HT-29 (cell line): Measurements from ENCODE around the gene CSMD2. TPM values are rescaled to one million over a fixed set of nuclear protein-coding genes. Genes with fewer than 3 reads are reported as not detected.
A peak's percentile ranks its signal among the peaks of the same experiment; 100 is the strongest.
"Not testable (repeated sequence)": the region's sequence is repeated elsewhere in the genome, so short reads cannot be mapped to it uniquely, and the experiment has no call there.

Source experiments
- DNase-seq: peaks from one replicate; pipeline ENCODE4 v3.0.0-alpha.2; 2015; ENCODE audit warnings: low spot score
- total RNA-seq: library from RNA; depleted of rRNA; stranded (reverse); fragments of >200 nt; shearing (Covaris generic); gene quantifications from 2 replicates; pipeline ENCODE4 v1.2.3, GENCODE V29; 2014

Gene CSMD2
- total RNA-seq, 1 experiment from 2014 or later, result not detected

DNA sequence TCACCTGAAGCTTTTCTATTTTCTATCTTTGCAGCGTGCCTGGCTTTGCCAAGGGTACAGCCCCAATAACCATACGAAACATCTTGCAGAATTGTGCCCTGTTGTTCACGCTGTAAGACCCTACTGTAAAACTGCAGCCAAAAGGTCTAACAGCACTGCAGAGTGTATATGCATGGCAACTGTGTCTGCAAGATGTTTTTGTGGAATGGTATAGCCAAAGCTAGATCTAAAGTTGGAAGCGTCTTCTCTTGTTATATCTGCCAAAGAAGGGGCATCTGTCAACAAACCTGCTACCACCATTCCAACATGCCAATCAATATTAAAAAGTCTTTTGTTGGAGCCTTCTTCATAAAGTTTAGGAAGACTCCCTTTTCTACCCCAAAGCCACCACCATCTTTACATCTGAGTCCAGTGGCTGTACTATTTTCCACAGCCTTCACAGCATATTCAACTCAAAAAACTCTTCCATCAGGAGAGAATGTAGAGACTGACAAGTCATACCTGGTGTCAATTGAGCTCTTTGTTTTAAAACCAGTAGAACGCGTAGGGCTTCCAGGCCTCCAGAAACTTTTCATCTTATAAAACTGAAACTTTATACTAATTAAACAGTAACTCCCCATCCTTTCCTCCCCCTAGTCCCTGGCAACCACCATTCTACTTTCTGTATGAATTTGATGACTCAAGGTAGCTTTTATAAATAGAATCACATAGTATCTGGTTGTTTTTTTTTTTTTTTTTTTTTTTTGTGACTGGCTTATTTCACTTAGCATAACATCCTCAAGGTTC lies 652.6 kb downstream of the CSMD2 start:
- no peak for DNase-seq

DNA sequence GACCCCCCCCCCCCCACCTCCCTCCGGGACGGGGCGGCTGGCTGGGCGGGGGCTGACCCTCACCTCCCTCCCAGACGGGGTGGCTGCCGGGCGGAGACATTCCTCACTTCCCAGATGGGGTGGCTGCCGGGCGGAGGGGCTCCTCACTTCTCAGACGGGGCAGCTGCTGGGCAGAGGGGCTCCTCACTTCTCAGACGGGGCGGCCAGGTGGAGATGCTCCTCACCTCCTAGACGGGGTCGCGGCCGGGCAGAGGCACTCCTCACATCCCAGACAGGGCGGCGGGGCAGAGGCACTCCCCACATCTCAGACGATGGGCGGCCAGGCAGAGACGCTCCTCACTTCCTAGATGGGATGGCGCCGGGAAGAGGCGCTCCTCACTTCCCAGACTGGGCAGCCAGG lies 655.8 kb downstream of the CSMD2 start:
- not testable (repeated sequence) for DNase-seq

DNA sequence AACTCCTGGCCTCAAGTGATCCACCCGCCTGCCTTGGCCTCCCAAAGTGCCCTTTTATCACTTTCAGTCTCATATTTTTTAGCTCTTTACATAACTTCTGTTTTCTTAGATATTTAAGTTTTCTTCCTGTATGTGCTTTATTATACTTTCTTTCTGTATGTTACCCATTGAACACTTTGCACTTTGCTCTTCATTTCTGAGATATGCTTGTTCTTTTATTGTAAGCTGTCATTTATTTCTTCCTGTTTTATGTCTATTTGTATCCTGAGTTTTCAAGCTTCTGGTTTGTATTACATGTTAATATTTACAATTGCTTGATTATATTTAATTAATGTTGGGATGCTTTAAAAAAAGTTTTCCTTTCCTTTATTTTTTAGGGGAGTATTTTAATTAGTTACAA lies 656.9 kb downstream of the CSMD2 start:
- no peak for DNase-seq

DNA sequence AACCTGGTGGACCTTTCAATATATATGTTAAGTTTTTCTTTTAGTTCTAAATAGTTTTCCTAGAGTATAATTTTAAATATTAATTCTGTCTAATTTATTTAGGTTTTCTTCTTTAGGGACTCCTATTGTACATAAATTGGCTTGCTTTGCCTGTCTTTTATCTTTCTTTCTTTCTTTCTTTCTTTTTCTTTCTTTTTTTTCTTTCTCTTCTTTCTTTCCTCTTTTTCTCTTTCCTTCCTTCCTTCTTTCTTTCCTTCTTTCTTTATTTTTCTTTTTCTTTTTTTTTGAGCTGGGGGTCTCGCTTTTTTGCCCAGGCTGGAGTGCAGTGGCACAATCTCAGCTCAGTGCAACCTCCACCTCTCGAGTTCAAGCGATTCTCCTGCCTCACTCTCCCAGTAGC lies 657.4 kb downstream of the CSMD2 start:
- no peak for DNase-seq

DNA sequence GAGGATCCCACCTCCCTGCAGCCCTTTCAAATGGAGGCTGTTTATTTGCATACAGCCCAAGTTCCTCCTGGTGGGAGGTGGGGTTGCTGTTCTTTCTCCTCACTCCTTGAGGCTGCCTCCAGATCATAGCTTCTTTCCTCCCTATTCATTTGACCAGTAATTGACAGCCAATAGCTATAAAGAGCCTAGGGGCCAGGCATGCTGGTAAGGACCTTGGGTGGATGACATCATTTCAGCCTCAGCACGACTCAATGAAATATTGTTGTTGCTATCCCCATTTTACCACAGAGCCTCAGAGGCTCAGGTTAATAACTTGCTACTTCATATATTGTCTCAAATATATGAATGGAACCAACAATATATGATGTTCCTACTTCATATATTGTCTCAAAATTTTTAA lies 661.5 kb downstream of the CSMD2 start:
- DNase-seq, result no peak

DNA sequence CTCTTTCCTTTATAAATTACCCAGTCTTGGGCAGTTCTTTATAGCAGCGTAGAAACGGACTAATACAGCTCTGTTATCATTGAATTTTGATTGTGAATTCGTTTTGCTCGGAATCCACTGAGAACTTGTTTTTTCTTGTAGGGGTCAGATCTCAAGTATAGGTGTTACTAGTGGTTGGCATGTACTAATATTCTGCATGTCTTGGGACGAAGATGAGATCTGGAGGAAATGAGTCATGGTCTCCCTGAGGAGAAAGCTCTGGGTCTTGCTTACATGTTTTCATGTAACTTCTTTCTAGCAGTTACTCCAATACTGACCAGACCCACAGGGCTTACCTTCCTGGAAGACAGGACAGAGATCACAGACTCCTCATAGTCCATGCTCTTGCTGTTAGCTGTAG lies 662.3 kb downstream of the CSMD2 start:
- DNase-seq, result no peak

DNA sequence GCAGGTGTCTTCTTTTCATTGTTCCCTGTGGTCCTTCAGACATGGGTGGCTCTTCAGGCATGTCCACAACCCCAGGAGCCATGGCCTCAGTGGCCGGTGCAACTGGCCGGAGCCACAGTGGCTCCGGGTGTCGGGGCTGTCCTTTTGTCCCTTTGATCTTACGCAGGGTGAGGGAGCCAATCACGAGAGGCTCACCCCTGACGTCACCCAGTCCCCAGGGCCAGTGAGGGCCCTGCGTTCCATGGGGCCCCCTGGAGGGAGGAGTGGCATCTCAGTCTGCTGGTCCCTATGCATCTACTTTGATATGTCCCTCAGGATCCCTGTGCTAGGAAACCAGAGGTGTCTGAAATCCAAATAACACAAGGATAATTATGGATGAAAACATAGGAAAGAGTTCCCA lies 663.3 kb downstream of the CSMD2 start:
- DNase-seq, result no peak

DNA sequence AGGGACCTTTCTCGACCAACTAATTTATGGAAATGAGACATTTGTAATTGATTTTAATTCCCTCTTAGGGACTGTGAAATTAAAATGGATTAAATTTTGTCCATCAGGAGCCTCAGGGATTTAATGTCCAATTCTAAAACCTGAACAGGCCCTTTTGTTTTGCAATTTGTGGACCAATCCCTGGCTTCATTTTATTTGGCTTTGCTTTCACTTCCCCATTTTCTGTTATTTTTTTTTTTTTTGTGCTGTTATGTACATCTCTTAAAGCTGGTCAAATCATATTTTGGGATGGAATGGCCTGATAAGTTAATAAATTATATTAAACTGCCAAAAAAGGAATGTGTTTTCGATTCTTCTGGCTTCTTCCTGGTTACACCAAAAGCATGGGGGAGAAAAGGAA lies 663.7 kb downstream of the CSMD2 start:
- DNase-seq, result no peak

DNA sequence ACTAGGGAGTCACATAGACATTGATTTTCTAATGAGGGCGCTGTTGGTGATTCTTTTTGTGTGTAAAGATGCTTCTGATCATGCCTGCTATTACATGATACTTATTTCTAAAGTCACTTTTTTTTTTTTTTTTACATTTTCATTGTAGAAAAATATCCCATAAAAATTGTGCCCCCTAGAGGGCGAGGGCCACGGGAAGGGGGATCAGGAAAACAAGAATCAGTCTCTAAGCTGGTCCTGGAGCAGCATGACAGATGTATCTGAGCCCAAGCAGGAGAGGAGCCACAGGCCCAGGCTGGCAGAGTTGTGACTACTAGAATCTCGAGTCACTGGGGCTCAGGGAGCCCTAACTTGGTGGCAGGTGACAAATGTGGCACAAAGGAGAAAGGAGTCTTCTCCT lies 664.5 kb downstream of the CSMD2 start:
- peak; percentile 12 for DNase-seq

DNA sequence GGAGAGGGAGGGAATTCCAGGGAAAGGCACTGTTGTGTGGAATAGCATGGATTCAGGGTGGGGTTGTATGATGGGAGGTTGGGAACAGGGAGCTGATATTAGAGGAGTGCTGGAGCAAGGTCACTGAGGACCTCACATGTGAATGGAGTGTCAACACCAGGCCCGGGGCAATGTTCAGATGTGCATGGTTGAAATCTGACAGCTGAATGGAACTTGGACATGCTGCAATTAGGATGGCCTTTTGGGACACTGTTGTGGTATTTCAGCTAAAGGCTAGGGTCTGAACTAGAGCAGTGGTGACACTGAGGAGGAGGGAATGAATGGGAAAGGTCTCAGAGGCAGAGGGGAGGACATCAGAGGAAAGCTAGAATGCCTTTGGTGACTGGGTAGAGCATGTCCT lies 667.6 kb downstream of the CSMD2 start:
- DNase-seq, result no peak

DNA sequence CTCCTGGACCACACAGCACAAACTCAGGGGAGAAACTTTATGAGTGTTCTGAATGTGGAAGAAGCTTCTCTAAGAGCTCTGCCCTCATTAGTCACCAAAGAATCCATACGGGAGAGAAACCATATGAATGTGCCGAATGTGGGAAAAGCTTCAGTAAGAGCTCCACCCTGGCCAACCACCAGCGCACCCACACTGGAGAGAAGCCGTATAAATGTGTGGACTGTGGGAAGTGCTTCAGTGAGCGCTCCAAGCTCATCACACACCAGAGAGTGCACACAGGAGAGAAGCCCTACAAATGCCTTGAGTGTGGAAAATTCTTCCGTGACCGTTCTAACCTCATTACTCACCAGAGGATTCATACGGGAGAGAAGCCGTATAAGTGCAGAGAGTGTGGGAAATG lies 670.1 kb downstream of the CSMD2 start:
- DNase-seq, result no peak

DNA sequence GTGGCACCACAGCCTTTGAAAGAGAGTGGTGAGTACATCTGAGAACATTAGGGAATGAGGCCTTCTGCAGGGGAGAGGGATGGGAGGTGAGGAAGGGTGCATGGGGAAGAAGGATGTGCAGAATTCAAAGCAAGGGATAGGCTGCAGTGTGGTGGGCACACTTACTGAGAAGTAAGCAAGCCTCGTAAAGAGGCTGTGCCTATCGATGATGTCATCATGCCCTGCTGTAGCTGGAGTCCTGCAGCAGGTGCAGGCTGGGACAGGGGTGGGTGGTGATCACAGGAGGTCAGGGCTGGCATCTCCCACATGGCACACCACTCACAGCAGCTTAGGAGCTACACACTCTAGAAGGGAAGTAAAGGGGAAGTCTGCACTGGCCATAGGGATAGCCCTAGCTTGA lies 676.4 kb downstream of the CSMD2 start:
- no peak for DNase-seq

DNA sequence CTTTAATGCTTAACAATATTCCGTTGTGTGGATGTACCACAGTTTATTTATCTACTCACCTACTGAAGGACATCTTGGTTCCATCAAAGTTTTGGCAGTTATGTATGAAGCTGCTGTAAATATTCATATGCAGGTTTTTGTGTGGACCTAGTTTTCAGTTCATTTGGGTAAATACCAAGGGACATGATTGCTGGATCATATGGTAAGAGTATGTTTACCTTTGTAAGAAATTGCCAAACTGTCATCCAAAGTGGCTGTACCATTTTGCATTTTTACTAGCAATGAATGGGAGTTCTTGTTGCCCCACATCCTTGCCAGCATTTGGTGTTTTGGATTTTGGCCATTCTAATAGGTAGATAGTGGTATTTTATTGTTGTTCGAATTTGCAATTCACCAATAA lies 682.6 kb downstream of the CSMD2 start:
- no peak for DNase-seq

DNA sequence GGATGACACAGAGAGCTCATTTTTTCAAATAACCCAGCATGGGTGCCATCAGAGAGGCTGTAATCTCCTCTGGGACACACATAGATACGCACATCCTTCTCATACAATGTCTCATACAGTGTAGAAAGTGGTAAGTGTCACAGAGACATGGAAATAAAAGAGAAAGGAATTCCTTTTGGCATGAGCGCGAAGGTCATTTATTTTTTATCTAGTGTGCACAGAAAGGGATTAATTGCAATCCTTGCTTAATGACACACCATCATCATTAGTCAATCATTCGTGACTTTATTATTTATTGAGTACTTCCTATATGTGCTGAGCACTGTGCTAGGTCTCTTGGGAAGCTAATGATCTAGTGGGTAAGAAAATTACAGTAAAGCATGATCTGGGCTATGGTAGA lies 687.6 kb downstream of the CSMD2 start:
- no peak for DNase-seq

DNA sequence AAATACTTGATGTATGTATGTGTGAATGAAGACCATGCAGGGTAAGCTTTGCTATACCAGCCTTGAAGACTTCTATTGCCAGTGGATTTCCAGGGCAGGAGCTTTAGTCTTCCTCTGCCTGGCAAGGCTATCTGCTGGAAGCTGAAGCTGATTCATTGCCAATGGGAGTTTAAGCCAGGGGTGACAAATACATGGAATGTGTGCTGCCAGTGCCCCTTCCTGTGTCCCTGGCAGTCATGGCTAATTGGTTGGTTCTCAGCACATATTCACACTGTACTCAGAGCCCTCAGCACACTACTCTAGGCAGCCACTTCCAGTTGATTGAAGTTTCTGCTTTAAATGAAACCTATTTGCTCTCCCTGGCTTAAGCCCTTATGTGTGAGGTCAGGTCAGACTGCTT lies 691.1 kb downstream of the CSMD2 start:
- no peak for DNase-seq

DNA sequence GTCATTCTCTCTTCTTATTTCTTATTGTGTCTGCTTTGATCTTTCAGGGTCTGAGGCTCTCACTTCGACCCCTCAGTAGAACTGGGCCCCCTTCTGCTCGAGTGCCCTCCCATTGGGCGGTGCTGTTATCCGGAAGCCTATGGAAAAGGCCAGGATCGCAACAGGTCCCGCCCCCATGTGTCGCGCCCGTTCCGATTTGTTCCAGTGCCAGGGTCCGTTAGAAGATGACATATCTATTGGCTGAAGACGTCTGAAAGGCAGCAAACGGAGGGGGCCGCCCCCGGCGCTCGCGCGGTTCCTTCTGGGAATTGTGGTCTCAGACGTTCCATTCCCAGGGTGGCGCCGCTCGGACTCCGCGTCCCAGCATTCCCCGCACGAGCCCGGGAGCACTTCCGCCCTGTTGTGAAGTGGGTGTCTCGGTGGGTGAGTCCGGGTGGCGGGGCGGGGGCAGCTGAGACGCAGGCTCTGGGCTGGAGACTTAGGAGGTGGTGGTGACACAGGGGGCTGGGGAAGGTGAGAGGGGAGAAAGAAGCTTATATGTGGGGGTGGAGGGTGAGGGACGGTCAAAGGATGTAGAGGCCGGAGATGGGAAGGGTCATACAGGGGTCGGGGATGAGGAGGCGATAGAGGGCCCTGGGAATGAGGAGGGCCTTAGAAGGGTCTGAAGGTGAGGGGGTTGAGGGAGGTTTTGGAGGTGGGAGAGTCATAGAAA lies 692.6 kb downstream of the CSMD2 start, which contains the start of gene ZSCAN20:
Gene ZSCAN20 (plus strand): TSS at position 377 of the 712 bp plus-strand sequence. CDS start 6,644 bp downstream, outside the sequence.
- peak; percentile 95 for DNase-seq

DNA sequence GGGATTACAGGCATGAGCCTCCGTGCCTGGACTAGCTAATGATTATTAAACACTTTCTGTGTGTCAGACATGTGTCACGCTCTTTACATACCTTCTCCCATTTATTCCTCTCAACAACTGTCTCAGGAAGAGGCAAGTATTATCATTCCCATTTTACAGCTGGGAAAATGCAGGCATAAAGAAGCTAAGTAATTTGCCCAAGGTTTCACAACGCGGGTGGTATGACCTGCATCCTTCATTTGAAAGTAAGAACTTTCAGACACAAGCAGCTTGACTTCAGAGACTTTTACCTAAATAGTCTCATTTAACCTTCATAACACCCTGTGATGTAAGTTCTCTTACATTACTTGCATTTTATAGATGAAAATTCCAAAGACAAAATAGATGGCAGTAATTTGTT lies 693.6 kb downstream of the CSMD2 start:
- DNase-seq, result no peak

DNA sequence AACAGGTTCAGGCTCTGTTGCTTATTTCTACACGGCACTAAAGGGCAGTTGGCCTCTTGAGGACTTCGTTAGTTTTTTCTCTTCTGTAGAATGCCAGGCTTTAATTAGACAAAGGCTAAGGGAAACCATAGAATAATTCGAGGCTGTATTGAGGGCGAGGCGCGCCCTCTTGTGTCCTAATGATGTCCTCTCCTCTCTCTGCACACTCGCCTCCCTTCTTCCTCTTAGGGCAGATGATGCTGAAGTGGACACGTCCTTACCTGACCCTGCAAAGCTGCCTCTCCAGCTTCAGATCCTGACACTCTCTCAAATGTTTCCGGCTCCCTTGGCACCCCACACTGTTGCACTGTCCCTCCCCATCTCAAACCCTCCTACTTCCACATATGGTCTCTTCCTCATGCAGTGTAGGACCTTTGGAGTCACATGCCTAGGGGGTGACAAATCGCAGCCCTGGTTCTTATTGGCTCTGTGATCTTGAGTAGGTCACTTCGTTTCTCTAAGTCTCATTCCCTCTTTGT lies 694.5 kb downstream of the CSMD2 start:
- peak; percentile 88 for DNase-seq

DNA sequence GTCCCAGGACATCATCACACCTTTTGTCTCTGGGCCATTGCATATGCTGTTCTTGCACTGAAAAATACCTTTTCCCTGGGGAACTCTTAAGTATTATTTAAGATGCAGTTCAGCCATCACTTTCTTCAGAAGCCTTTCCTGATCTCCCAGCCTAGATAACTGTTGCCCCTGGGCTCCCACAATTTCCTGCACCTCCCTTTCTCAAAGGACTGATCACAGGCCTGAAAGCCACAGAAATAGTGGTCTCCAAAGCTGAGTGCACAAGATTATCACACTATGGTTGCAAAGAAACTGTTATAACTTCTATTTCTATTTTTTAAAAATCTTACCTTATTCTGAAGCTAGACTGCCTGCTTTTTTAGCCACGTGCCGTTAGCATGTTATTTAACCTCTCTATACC lies 695.3 kb downstream of the CSMD2 start:
- no peak for DNase-seq

DNA sequence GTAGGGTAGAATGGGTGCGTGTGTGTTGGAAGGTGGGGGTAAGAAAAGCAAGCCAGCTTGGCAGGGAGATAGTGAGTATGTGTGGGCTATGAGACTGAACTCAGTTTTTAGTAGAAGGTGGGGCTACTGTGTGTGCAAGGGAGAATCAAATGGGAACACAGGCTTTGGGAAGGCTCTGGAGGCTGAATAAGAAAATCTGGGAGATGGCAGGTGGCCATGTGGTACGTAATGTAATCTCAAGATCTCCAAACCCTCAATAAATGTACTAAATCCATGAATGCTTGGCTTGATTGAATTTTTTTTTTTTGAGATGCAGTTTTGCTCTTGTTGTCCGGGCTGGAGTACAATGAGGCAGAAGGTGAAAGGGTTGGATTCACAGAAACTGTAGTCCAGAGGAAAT lies 696.1 kb downstream of the CSMD2 start:
- no peak for DNase-seq

DNA sequence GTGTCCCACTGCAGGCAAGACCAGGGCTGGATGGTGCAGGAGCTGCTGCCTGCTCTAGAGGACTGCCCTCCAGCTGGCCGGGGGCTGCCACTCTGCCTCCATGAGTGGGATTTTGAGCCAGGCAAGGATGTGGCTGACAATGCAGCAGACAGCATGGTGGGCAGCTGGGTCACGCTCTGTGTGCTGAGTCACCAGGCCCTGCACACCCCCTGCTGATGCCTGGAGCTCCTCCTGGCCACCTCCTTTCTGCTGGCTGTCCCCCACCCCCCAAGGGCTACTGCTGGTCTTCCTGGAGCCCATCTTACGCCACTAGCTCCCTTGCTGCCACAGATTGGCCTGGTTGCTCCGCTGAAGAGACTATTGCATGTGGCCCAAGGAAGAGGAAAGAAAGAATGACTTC lies 696.5 kb downstream of the CSMD2 start:
- no peak for DNase-seq

DNA sequence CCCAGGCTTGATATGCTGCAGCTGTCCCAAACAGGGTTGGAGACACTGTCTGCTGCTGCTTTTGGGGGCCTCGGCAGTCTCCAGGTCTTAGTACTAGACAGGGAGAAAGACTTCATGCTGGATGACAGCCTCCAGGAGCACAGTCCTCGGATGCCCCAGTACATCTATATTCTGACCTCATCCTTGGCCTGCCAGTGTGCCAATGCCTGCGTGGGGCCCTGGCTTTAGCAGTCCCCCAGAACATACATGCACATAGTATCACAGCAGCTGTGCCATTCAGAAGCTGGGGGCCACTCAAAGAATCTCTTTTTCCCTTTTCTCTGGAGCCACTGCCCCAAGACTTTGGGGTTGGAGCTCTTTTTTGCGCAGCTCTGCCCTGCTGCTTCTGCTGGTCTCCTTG lies 697.0 kb downstream of the CSMD2 start:
- no peak for DNase-seq

DNA sequence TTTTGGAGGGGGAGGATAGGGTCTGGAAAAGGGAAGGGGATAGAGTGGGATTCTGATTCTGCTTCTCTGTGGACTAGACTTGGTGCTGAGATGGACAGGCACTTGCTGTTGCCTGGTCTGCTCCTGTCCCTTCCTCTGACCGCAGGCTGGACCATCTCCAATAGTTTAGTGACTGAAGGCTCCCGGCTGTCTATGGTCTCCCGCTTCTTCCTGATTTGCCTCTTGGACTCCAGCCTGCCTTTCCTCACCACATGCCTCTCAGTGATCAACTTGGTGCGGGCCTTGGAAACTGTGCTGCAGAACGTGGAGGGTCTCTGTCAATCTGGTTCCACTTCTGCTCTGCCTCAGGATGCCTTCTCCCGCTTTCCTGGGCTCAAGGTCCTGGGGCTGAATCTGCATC lies 698.9 kb downstream of the CSMD2 start:
- DNase-seq, result no peak
